NCI-H2107 treated with DMSO at 0.1 percent for 48 hours (cell line): ENCODE results near the gene ARID1B.

Experiments used
- DNase-seq: peaks from one replicate; lab custom pipeline; 2025; ENCODE audit not compliant: unreplicated experiment; lab: John Stamatoyannopoulos, UW

Gene ARID1B

DNA sequence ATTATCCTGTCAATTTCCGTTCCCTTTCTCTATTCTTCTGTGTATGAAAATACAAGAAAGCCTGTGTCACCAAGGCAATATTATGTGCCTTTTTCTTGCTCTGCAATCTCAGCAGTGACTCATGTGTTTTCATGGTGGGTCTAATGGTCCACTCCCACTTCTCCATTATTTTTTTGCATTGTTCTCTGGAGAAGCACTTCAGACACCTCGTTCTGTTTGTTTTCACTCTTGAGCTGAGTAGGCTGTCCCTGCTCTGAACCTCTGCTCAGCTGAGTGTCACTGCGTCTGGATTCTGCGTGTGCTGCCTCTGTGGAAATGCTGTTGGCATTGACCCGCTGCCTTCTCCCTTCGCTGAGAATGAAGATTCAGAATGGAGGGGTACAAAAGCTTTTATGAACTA is 315.6 kb downstream of the ARID1B start:
- DNase-seq = peak; percentile 55

DNA sequence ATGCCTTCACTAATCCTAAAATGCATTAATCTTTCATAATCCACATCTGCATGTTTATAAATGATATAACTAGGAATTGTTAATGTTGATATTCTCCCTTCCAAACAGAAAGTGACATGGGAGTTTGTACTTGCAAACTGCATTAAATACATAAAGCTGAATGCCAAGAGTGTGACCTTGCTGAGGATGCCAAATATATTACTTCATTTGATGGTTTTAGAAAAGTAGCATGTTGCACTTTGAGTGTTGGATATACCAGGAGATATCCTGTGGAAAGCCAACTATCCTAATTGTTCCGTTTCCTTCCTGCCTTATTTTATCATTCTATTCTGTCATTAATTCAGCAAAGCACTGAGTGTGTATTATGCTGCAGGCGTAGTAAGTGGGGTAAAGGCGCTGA is 316.4 kb downstream of the ARID1B start:
- no peak for DNase-seq

DNA sequence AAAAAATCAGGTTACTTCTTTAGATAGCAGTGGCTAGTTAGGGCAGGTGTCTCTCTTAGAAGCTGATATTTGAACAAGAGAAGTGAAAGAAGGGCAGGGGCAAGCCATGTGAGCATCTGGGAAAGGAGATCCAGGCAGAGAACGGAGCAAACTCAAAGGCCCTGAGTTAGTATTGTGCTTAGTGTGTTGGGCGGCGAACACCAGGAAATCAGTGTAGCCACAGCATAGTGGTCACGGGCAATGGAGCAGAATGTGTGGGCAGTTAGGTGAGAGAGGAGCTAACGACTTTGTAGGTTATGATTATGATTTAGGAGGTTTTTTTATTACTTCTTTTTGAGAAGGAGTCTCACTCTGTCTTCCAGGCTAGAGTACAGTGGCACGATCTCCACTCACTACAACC is 316.9 kb downstream of the ARID1B start:
- DNase-seq = no peak

DNA sequence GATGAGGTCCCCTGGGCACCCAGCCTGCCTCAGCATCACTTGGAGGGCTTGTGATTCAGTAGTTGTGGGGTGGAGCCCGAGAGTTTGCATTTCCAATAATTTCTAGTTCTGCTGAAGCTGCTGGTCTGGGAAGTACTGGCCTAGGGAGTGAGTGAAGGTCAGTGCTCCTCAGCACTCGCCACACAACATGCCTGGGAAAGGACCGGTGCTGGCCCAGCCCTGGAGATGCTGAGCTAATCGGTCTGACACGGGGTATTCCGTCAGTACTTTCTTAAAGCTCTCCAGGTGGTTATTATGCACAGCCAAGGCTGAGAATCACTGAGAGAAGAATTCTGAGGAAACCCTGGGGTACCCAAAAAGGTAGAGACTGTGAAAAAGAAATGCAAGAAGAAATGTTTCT is 317.9 kb downstream of the ARID1B start:
- DNase-seq = no peak

- DNase-seq = no peak
These were observed 318.4 kb downstream of the ARID1B start for GRCh38 chr6:157095569-157095968.

GRCh38 chr6:157096105-157096504 is 318.9 kb downstream of the ARID1B start:
- DNase-seq = no peak

GRCh38 chr6:157096522-157096921 is 319.3 kb downstream of the ARID1B start:
- peak; percentile 39 for DNase-seq

DNA sequence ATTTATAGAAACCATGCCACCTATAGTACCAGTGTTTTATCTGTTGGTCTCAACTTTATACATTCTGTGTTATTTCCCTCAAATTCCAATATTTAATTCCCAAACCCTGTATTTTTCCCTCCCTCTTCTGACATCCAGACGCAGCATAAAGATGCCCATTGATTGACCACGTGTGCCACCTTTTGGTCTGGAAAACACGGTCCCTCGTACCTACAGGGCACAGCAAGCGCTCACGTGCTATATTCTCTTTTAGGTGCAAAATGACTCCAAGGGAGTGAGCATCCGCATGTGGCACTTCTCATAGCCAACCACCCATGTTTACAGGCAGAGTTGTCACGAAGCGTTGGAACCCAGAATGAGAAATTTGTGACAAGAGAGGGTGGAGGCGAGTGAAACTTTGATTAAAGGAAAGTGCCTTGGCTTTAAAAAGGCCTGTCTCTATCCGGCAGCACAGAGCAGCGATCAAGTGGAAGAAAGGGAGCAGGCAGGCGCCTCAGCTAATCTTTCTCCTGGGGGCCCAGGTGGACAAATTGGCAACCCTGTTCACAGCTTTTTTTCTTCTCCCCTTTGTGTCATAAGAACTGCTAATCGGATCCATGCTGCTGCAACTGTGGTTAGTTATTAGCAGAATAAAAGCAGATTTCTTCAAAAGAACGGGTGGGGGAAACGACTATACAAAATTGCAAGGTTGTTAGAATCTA is 320.2 kb downstream of the ARID1B start:
- no peak for DNase-seq

DNA sequence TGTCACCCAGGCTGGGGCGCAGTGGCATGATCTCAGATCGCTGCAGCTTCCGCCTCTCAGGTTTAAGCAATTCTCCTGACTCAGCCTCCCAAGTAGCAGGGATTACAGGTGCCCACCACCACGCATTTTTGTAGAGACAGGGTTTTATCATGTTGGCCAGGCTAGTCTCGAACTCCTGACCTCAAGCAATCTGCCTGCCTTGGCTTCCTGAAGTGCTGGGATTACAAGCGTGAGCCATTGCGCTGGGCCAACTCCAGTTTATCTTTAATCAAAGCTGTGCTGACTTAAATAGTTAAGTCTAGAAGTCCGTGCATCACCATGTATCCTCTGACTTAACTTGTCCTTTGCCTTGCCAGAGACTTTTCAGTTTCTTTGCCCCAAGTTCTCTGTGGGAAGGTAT is 321.8 kb downstream of the ARID1B start:
- DNase-seq = no peak

GRCh38 chr6:157099912-157100593 is 322.9 kb downstream of the ARID1B start:
- DNase-seq = no peak

DNA sequence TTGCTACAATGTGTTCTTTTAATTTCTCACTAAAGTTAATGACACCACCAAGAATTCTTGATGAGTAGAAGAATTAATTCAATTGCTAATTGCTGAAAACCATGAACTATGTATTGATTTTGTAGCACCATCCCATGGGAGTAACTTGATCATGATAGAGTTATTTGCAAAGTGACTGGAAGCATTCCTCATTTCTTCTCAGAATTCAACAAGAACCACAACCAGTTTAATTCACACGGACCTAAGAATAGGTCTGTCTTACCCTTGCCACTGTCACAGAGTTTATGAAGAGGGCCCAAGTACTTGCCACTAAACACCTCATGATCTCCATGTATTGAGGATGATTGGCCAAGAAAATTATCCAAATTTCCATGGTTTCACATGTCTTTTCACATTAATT is 324.0 kb downstream of the ARID1B start:
- no peak for DNase-seq

DNA sequence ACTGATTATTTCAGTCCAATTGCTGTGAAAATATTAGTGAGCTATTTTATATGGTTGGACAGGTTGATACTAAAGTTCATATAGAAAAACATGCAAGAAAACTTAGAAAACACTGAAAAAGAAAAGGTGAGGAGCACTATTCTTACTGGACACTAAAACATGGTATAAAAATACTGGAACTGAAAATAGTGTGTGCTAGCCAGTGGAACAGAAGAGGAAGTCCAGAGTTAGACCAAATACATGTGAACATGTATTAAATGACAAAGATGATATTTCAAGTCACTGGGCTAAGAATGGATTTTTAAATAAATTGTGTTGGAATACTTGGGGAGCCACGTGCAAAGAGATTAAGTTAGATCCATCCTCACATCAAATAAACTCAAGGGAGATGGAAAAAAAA is 327.6 kb downstream of the ARID1B start:
- no peak for DNase-seq

DNA sequence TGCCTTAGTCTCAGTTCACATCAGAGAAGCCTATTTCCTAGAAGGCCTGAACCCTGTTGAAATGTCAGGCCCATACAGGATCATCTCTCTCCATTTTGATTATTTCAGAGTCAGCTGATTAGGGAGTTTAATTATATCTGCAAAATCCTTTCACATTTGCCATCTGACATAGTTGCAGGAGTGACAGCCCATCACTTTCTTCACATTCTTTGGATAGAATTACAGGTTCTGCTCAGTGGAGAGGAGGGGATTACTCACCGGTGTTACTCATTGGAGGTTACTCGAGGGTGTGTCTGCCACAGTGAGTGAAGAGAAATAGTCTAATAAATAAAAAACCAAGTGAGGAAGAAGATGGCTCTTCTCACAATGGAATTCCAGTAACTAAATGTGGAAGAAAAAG is 329.3 kb downstream of the ARID1B start:
- DNase-seq = no peak

DNA sequence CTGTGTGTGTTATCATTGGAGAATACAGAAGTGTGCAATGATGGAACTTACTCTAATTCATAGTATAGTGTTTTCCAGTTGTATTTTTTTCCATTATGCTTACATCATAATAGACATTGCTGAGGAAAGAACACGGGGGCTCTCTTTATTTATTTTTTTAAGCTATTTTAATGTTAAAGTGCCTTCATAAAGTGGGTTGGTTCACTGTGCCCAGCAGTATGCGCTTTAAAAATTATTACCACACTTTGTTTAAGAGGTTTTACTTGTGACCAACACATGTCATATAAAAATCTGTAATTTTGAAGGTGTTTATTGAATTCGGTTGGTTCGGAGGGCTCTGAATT is 330.4 kb downstream of the ARID1B start:
- DNase-seq = no peak

- DNase-seq = no peak
These were observed 330.9 kb downstream of the ARID1B start for GRCh38 chr6:157107915-157108651.

DNA sequence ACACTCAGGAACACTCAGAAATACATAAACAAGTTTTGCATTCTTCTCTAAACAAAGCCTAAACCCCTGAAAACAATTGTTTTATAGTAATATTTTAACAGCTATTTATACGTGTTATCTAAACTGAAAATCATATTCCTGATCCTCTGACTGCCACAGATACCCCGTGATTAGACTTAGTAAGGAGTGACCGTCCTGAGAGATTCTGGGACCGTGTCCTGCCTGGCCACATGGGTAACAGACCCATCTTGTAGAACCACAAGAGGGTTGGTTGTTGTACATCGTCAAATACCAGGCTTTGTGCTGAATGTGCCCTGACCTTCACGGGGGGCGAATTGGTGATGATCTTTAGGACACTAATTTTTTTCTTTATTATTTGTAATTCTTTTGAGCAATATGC is 331.7 kb downstream of the ARID1B start:
- no peak for DNase-seq

DNA sequence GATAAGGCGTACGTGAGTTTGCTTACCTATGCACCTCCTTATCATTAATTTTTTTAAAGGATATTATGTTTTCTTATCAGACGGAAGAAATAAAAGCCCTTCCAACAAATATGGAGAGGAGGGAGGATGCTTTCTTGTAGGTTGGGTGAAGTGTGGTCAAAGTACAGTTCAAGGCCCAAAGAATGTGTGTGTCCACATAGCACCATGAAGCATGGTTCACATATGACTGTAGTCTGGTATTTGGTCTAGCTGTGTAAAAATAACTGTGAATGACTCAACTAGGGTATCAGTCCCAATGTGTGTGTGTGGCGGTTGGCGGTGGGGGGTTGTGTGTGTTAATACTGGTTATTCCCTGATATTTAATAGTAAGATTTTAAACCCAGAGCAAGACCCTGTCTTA is 333.4 kb downstream of the ARID1B start:
- no peak for DNase-seq

DNA sequence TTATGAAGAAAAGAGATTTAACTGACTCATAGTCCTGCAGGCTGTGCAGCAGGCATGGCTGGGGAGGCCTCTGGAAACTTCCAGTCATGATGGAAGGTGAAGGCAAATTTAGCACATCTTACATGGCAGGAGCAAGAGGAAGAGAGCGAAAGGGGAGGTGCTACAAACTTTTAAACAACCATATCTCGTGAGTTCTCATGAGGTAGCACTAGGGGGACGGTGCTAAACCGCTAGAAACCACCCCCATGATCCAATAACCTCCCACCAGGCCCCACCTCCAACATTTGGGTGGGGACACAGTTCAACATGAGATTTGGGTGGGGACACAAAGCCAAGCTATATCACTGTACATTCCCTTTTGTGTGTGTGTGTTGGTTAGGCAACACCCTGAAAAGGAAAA is 336.2 kb downstream of the ARID1B start:
- DNase-seq = no peak

GRCh38 chr6:157116426-157116825 is 339.2 kb downstream of the ARID1B start:
- no peak for DNase-seq

- DNase-seq = no peak
These were observed 340.4 kb downstream of the ARID1B start for GRCh38 chr6:157117431-157118095.

DNA sequence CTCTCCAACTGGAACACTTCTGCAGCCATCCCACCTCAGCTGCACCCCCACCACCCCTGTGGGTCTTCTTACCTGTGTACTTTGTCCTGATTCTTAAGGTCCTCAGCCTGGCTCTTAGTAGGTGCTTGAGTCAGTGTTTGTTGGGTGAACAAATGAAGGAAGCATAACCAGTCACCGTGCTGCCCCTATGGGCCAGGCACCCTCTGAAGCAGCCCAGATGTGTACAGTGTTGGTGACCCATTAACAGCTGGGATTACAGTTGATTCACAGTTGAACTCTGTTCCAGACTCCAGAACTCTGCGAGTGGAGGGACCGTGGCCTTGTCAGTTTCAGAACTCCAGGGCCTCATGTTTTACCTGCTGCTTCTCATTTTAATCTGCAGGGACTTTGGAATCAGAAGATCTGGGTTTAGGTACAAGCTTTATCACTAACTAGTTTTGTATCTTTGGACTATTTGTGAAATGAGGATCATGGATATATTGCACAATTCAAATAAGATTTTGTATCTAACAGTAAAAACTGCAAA is 342.4 kb downstream of the ARID1B start:
- DNase-seq = no peak
